ENCODE data around the gene CDH15.
"Not testable (repeated sequence)": the region's sequence is repeated elsewhere in the genome, so short reads cannot be mapped to it uniquely, and the experiment has no call there.

Gene CDH15

DNA sequence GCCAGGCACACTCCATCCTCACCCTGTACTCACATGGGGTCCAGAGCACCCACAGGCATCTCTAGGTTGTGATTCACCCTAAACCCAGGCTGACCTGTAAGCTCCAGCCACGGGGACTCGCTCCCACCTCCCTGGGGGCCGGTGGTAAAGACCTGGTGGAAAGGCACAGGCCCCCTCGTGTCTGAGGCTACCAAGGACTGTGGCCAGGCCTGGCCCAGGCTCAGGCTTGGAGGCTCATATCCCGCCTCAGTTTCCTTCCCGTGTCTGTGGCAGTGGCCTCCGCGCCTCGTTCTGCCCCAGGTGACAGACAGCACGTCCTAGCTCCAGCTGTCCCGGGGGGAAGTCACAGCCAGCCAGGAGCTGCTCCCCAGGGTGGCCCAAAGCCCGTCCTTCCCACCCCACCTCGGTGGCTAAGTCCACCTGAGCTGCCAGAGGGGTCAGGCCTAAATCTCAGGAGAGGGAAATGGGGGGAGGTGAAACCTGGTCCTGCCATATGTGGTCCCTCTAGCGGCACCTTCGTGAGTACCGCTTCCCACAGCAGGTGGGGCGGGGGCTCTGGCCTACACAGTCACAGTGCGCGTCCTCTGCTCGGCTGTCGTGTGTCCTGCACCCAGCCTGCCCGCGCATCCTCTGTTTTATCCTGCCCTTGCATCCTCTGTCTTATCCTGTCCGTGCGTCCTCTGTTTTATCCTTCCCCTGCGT is 12.6 kb downstream of the CDH15 start:
- H3K4me3 ChIP-seq (ENCODE audit: low read length): no peak overlapping the region

DNA sequence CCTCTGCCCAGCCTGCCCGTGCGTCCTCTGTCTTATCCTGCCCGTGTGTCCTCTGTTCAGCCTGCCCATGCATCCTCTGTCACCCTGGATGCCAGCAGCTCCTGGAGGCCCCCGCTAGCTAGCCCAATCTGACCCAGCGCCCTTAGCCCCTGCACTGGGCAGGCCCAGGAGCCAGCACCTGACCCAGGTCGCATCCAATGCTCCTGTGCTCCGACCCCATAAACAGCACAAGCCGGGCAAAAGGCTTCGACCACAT is 13.1 kb downstream of the CDH15 start:
- H3K4me3 ChIP-seq (ENCODE audit: low read length): no peak overlapping the region
- DNase-seq (ENCODE audit: low read depth, low spot score): no peak

More for the DNA sequence above, 12.6 kb downstream of the CDH15 start:
- DNase-seq (ENCODE audit: low read depth, low spot score): no peak

DNA sequence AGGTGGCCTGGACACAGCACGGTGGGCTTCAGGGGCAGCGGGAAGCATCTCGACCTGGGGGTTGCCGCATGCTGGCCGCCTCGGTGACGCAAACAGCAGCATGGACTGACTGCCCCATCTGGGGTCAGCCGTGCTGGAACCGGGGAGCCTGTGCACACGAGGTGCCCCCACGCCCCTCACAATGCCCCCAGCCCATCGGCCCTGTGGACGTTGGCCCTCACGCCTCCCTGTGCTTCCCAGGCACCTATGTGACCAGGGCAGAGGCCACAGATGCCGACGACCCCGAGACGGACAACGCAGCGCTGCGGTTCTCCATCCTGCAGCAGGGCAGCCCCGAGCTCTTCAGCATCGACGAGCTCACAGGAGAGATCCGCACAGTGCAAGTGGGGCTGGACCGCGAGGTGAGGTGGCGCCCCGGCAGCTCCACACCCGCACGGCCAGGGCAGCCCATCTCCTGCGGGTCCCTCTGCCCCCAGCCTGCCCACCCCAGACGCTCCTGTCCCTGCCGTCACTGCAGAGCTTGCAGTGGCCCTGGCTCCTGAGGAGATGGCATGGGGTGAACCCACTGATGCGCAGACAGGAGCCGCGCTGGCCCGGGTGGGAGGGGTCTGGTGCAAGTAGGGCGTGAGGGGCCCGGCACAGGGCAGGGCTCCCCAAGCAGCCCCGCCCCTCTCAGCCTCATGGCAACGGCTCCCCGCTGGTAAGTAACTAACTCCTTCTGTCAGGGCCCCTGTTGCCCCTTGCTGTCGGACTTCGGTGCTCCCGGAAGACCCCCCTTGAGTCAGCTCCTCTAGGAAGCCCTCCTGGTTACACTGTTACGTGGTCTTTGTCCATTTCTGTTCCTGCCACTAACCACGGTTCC is 13.6 kb downstream of the CDH15 start:
- no peak for DNase-seq (ENCODE audit: low read depth, low spot score)
- no peak overlapping the region for H3K4me3 ChIP-seq (ENCODE audit: low read length)

DNA sequence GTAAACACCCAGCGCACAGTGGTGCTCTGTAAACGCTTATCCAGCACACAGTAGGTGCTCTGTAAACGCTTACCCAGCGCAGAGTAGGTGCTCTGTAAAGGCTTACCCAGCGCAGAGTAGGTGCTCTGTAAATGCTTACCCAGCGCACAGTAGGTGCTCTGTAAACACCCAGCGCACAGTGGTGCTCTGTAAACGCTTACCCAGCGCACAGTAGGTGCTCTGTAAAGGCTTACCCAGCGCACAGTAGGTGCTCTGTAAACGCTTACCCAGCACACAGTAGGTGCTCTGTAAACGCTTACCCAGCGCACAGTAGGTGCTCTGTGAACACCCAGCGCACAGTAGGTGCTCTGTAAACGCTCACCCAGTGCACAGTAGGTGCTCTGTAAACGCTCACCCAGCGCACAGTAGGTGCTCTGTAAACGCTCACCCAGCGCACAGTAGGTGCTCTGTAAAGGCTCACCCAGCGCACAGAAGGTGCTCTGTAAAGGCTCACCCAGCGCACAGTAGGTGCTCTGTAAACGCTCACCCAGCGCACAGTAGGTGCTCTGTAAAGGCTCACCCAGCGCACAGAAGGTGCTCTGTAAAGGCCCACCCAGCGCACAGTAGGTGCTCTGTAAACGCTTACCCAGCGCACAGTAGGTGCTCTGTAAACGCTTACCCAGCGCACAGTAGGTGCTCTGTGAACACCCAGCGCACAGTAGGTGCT is 14.5 kb downstream of the CDH15 start:
- DNase-seq (ENCODE audit: low read depth, low spot score): not testable (repeated sequence)

DNA sequence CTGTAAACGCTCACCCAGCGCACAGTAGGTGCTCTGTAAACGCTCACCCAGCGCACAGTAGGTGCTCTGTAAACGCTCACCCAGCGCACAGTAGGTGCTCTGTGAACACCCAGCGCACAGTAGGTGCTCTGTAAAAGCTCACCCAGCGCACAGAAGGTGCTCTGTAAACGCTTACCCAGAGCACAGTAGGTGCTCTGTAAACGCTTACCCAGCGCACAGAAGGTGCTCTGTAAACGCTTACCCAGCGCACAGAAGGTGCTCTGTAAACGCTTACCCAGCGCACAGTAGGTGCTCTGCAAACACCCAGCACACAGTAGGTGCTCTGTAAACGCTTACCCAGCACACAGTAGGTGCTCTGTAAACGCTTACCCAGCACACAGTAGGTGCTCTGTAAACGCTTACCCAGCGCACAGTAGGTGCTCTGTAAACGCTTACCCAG is 15.1 kb downstream of the CDH15 start:
- H3K4me3 ChIP-seq (ENCODE audit: low read length); DNase-seq (ENCODE audit: low read depth, low spot score): not testable (repeated sequence)

More for the DNA sequence above, 14.5 kb downstream of the CDH15 start:
- H3K4me3 ChIP-seq (ENCODE audit: low read length): not testable (repeated sequence)

DNA sequence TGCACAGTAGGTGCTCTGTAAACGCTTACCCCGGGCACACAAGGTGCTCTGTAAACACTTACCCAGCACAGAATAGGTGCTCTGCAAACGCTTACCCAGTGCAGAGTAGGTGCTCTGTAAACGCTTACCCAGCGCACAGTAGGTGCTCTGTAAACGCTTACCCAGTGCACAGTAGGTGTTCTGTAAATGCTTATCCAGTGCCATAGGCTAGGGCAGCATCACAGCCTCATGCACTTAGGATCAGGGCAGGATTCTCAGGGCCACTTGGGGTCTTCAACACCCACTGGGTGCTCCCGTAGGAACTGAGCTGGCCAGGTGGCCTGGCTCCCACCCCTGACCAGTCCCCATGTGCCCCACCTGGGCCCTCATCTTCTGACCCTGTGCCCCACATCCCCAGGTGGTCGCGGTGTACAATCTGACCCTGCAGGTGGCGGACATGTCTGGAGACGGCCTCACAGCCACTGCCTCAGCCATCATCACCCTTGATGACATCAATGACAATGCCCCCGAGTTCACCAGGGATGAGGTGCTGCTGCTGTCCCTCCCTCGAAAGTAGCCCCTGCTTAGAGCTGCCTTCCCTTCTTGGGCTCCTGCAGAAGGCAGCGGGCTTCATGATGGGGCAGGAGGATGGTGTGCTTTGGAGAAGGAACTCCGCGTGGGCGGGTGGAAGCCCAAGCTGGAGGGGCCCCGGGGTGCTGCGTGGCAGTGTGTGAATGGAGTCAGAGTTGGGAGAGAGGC is 15.7 kb downstream of the CDH15 start:
- DNase-seq (ENCODE audit: low read depth, low spot score): peak; percentile 36
- H3K4me3 ChIP-seq (ENCODE audit: low read length): no peak overlapping the region

DNA sequence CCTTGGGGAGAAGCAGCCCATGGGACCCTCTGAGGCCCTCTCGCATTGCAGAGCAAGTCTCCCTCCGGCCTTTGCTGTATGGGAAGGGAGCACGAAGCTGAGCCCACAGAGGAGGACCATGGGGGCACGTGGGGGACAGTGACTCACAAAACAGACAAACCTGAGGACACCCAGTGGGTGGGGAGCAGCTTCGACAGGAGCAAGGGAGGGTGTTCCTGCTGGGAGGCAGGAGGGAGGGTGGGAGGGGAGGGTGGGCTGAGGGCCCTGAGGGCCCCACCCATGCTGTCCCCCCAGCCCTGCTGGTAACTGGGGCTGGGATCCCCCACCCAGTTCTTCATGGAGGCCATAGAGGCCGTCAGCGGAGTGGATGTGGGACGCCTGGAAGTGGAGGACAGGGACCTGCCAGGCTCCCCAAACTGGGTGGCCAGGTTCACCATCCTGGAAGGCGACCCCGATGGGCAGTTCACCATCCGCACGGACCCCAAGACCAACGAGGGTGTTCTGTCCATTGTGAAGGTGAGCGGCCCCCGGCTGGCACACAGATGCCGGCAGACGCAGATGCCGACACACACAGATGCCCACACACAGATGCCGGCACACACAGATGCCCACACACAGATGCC is 16.3 kb downstream of the CDH15 start:
- H3K4me3 ChIP-seq (ENCODE audit: low read length): no peak overlapping the region
- DNase-seq (ENCODE audit: low read depth, low spot score): no peak

DNA sequence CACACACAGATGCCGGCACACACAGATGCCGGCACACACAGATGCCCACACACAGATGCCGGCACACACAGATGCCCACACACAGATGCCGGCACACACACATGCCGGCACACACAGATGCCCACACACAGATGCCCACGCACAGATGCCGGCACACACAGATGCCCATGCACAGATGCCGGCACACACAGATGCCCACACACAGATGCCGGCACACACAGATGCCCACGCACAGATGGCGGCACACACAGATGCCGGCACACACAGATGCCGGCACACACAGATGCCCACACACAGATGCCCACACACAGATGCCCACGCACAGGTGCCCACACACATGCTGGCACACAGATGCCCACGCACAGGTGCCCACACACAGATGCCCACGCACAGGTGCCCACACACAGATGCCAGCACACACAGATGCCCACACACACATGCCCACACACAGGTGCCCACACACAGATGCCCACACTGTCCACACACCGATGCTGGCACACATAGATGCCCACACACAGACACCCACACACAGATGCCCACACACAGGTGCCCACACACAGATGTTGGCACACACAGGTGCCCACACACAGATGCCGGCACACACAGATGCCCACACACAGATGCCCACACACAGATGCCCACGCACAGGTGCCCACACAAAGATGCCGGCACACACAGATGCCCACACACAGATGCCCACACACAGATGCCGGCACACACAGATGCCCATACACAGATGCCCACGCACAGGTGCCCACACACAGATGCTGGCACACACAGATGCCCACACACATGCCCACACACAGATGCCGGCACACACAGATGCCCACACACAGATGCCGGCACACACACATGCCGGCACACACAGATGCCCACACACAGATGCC is 17.2 kb downstream of the CDH15 start:
- DNase-seq (ENCODE audit: low read depth, low spot score); H3K4me3 ChIP-seq (ENCODE audit: low read length): not testable (repeated sequence)

DNA sequence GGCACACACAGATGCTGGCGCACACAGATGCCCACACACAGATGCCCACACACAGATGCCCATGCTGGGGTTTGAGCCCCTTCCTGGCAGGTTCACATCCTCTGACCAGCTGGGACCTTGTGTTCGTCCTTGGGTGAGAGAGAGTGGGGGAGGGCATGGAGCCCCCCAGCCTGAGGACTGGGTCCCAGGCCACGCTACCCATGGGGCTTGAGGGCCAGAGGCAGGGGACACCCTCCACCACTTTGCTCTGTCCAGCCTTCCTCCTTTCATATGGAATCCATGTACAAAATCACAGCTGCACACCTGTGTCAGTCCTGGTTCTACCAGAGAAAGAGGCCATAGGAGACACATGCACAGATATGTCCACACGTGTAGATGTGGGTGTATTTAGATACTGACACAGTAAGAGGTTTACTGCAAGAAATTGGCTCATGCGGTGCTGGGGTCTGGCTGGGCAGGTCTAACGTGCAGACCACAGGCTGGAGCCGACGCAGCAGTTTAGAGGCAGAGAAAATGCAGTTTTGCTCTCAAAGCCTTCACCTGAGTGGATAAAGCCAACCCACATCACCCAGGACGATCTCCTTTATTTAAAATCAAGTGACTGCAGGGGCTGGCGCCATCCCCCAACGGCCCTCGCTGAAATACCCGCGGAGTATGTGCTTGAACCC is 17.9 kb downstream of the CDH15 start:
- H3K4me3 ChIP-seq (ENCODE audit: low read length): no peak overlapping the region
- DNase-seq (ENCODE audit: low read depth, low spot score): no peak

DNA sequence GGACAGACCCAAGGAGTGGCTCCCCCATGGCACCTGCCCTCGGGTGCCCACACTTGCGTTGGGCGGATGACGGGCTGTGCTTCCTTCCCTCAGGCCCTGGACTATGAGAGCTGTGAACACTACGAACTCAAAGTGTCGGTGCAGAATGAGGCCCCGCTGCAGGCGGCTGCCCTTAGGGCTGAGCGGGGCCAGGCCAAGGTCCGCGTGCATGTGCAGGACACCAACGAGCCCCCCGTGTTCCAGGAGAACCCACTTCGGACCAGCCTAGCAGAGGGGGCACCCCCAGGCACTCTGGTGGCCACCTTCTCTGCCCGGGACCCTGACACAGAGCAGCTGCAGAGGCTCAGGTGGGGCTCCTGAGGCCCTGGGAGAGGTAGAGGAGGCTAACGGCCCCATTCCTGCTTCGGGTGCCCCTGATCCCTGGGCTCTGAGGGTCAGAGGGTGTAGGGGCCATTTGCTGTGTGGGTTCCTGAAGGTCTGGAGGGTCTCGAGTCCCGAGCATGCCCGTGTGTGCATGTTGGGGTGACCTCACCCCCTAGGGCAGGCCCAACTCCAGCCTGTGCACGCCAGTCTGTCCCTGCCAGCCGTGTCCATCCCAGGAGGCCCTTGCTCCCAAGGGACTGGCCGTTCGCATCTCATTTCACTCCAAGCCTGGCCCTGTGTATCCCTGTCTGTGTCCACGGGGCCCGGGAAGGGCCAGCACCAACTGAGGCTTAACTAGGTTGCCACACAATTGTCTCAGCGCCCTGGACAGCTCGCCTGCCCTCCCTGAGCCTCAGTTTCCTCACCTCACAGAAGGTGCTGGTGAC is 18.8 kb downstream of the CDH15 start:
- DNase-seq (ENCODE audit: low read depth, low spot score): no peak
- no peak overlapping the region for H3K4me3 ChIP-seq (ENCODE audit: low read length)

DNA sequence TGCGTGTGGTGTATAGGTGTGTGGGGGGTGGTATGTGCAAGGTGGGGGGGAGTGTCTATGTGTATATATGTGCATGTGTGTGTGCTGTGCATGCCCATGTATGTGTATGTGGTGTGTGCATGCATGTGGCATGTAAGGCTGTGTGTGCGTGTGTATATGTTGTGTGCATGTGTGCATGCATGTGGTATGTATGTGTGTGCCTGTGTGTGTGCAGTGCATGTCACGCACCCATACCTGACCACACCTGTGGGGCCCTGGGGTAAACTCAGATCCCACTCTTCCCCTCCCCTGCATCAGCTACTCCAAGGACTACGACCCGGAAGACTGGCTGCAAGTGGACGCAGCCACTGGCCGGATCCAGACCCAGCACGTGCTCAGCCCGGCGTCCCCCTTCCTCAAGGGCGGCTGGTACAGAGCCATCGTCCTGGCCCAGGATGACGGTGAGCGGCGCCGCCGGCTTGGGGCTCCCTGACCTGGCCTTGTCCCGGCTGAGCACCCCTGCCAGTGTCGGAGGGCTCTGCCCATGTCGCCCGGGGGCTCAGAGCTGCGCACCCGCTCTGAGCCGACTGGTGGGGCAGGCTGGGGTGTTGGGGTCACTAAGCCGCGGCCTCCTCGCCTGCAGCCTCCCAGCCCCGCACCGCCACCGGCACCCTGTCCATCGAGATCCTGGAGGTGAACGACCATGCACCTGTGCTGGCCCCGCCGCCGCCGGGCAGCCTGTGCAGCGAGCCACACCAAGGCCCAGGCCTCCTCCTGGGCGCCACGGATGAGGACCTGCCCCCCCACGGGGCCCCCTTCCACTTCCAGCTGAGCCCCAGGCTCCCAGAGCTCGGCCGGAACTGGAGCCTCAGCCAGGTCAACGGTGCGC is 19.7 kb downstream of the CDH15 start:
- DNase-seq (ENCODE audit: low read depth, low spot score): no peak
- no peak overlapping the region for H3K4me3 ChIP-seq (ENCODE audit: low read length)

DNA sequence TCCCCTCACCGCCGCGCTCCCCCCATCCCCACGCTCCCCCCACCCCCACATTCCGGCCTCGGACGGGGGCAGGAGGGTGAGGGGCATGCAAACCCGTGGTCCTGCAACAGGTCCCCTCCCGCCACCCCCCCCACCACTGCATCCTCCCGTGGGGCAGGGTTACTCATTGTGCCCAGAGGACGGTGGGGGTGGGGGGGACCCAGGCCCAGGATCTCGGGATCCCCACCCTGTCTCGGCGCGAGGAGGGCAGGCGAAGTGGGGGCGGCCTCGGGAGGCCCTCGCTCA is 20.3 kb downstream of the CDH15 start:
- DNase-seq (ENCODE audit: low read depth, low spot score): no peak

DNA sequence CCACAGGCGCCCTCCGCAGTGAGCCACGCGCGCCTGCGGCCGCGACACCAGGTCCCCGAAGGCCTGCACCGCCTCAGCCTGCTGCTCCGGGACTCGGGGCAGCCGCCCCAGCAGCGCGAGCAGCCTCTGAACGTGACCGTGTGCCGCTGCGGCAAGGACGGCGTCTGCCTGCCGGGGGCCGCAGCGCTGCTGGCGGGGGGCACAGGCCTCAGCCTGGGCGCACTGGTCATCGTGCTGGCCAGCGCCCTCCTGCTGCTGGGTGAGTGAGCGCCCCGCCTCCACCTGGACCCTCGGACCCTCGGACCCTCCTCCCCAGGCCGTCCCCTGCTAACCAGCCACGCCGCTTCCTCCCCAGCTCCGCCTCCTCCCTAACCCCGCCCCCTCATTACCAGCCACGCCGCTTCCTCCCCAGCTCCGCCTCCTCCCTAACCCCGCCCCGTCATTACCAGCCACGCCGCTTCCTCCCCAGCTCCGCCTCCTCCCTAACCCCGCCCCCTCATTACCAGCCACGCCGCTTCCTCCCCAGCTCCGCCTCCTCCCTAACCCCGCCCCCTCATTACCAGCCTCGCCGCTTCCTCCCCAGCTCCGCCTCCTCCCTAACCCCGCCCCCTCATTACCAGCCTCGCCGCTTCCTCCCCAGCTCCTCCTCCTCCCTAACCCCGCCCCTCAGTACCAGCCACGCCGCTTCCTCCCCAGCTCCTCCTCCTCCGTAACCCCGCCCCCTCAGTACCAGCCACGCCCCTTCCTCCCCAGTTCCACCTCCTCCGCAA is 20.8 kb downstream of the CDH15 start:
- peak overlapping the region; percentile 38 for H3K4me3 ChIP-seq (ENCODE audit: low read length)
- peak; percentile 85 for DNase-seq (ENCODE audit: low read depth, low spot score)

More for the DNA sequence above, 20.3 kb downstream of the CDH15 start:
- peak overlapping the region; percentile 38; the same call in 1 of the 2 replicates for H3K4me3 ChIP-seq (ENCODE audit: low read length)

DNA sequence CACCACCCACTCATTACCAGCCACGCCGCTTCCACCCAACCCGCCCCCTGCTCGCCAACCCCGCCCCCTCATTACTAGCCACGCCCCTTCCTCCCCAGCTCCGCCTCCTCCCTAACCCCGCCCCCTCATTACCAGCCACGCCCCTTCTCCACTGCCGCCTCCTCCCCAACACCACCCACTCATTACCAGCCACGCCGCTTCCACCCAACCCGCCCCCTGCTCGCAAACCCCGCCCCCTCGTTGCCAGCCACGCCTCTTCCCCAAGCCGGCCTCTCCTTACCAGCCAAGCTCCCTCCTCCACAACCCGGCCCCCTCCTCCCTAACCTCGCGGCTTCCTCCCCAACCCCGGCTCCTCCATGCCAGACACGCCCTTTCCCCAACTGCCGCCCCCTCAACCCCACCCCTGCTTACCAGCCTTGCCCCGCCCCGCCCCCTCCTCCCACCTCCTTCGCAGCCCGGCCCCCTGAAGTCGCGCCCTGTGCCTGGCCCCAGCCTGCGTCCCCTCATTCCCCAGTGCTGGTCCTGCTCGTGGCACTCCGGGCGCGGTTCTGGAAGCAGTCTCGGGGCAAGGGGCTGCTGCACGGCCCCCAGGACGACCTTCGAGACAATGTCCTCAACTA is 21.5 kb downstream of the CDH15 start:
- DNase-seq (ENCODE audit: low read depth, low spot score): peak; percentile 89
- no peak overlapping the region for H3K4me3 ChIP-seq (ENCODE audit: low read length)

All from Jurkat, Clone E6-1 (cell line).